Panc1 (cell line): ENCODE data around the gene ADCY9. TPM values are rescaled to one million over a fixed set of nuclear protein-coding genes. Genes with fewer than 3 reads are reported as not detected.

Source experiments
- ATAC-seq: fragments of 200-7000 bp; cut with Tn5 transposase; 2 replicates; pipeline ENCODE4 v1.9.1; 2020; ENCODE audit warnings: mild to moderate bottlenecking, moderate library complexity
- BruUV-seq: library from RNA; stranded (reverse); fragments of 400-500 nt; replicated peaks from 2 replicates; lab custom pipeline; 2021; lab: Mats Ljungman, UMichigan
- CTCF ChIA-PET: fragments of 300-600 bp; sonication (Branson Sonifier 250); formaldehyde crosslinking; loops from one replicate; lab custom pipeline; 2022; ENCODE audit warnings: antibody characterized with exemption; lab: Charles Lee
- POLR2A ChIA-PET: fragments of 300-600 bp; sonication (Branson Sonifier 250); formaldehyde crosslinking; loops from one replicate; lab custom pipeline; 2022; ENCODE audit warnings: antibody characterized with exemption; lab: Charles Lee
- DNase-seq: peaks from one replicate; pipeline ENCODE4 v3.0.0-alpha.2; 2010; ENCODE audit warnings: low read depth, low spot score
- H3K27ac ChIP-seq: 2 replicates; pipeline ENCODE4 v1.5.1; 2011; ENCODE audit warnings: mild to moderate bottlenecking, low read length, inconsistent platforms
- H3K27me3 ChIP-seq: fragments of 200-500 bp; sonication (Bioruptor generic); 2 replicates; pipeline ENCODE4 v1.6.0; 2014; ENCODE audit warnings: low read length, inconsistent platforms; ENCODE audit not compliant: control insufficient read depth, insufficient read depth
- H3K36me3 ChIP-seq: fragments of 200-500 bp; sonication (Bioruptor generic); 2 replicates; pipeline ENCODE4 v1.5.1; 2014; ENCODE audit warnings: inconsistent platforms, mild to moderate bottlenecking, low read length, moderate library complexity; ENCODE audit not compliant: control insufficient read depth, insufficient read depth
- H3K4me1 ChIP-seq: 2 replicates; pipeline ENCODE4 v1.5.1; 2011; ENCODE audit warnings: inconsistent platforms, mild to moderate bottlenecking, low read length, moderate library complexity; ENCODE audit not compliant: control insufficient read depth, insufficient read depth
- H3K4me3 ChIP-seq, 2 experiments: 2 replicates each; pipeline ENCODE4 v1.5.1; 2011 to 2012; ENCODE audit warnings: low read depth in 2 of 2, low read length in 2 of 2, mild to moderate bottlenecking in 2 of 2, inconsistent platforms in 1 of 2, moderate library complexity in 1 of 2
- H3K9me3 ChIP-seq: fragments of 200-500 bp; sonication (Bioruptor generic); 2 replicates; pipeline ENCODE4 v1.5.1; 2014; ENCODE audit warnings: low read depth, mild to moderate bottlenecking, inconsistent platforms, low read length, moderate library complexity; ENCODE audit not compliant: control insufficient read depth, insufficient read depth
- CTCF ChIP-seq: fragments of 450-650 bp; IDR thresholded peaks from 2 replicates; pipeline ENCODE4 v1.5.1; 2017; ENCODE audit warnings: mild to moderate bottlenecking
- POLR2AphosphoS5 ChIP-seq: IDR thresholded peaks from 2 replicates; pipeline ENCODE4 v1.6.1; 2012; ENCODE audit warnings: mild to moderate bottlenecking, low read depth, low read length, moderate library complexity
- SIN3A ChIP-seq: IDR thresholded peaks from 2 replicates; pipeline ENCODE4 v1.6.1; 2012; ENCODE audit warnings: low read depth, mild to moderate bottlenecking, low read length, moderate library complexity, borderline replicate concordance; ENCODE audit not compliant: insufficient read depth
- TCF7L2 ChIP-seq: IDR thresholded peaks from 2 replicates; pipeline ENCODE4 v1.6.1; 2011; ENCODE audit warnings: mild to moderate bottlenecking, low read depth, low read length, inconsistent platforms
- in situ Hi-C: cut with HindIII; loops from 2 replicates; pipeline ENCODE4 v1.10.0; 2016; ENCODE audit warnings: low sequenced_read_pairs, low pct_unique_long_range_greater_than_20kb
- intact Hi-C: fragments of 100-400 bp; cut with micrococcal nuclease; formaldehyde crosslinking; loops from one replicate; pipeline ENCODE4 v1.10.0; 2022; ENCODE audit not compliant: unreplicated experiment
- total RNA-seq: library from RNA; stranded (reverse); gene quantifications from one replicate; pipeline ENCODE4 v1.2.1, GENCODE V29; 2021; ENCODE audit not compliant: unreplicated experiment
- TF ChIP-seq, protein P1 (sequence below), 2 experiments: IDR thresholded peaks; 2 replicates each; pipeline ENCODE4 v1.6.1; 2011 to 2012; ENCODE audit warnings: low read depth in 2 of 2, control low read depth in 1 of 2, low read length in 1 of 2, mild to moderate bottlenecking in 1 of 2, moderate library complexity in 1 of 2; ENCODE audit not compliant: insufficient read depth in 1 of 2

ADCY9 gene
- total RNA-seq, 1 experiment from 2014 or later = 29.8 TPM

GRCh38 chr16:4140652-4141051 lies 24.4 kb upstream of the ADCY9 start:
- POLR2A ChIA-PET = no interaction called here
- no TSS peak for BruUV-seq
- DNase-seq (no peak), ATAC-seq (no peak)
- TF ChIP-seq TCF7L2 (no peak), CTCF (no peak), POLR2AphosphoS5 (no peak)
- H3K27me3 ChIP-seq = no peaks in the 10 kb centered on the region
- intact Hi-C loops = no loop called here
- no peak overlapping the region for H3K4me3 ChIP-seq
- no peak overlapping the region for H3K27ac ChIP-seq
- CTCF ChIA-PET = no interaction called here
- H3K4me1 ChIP-seq = no peaks in the 10 kb centered on the region; the same call in 1 of the 2 replicates
- in situ Hi-C loops = no loop called here
- no peaks in the 10 kb centered on the region for H3K36me3 ChIP-seq
- H3K9me3 ChIP-seq = no peaks in the 10 kb centered on the region

GRCh38 chr16:4139968-4140367 lies 23.7 kb upstream of the ADCY9 start:
- Histone ChIP-seq H3K4me3 (no peak overlapping the region), H3K36me3 (no peaks in the 10 kb centered on the region), H3K27me3 (no peaks in the 10 kb centered on the region), H3K4me1 (no peaks in the 10 kb centered on the region; the same call in 1 of the 2 replicates), H3K9me3 (no peaks in the 10 kb centered on the region), H3K27ac (no peak overlapping the region)
- TF ChIP-seq SIN3A (no peak), POLR2AphosphoS5 (no peak), TCF7L2 (no peak), CTCF (no peak)
- TF ChIP-seq, protein P1, sequence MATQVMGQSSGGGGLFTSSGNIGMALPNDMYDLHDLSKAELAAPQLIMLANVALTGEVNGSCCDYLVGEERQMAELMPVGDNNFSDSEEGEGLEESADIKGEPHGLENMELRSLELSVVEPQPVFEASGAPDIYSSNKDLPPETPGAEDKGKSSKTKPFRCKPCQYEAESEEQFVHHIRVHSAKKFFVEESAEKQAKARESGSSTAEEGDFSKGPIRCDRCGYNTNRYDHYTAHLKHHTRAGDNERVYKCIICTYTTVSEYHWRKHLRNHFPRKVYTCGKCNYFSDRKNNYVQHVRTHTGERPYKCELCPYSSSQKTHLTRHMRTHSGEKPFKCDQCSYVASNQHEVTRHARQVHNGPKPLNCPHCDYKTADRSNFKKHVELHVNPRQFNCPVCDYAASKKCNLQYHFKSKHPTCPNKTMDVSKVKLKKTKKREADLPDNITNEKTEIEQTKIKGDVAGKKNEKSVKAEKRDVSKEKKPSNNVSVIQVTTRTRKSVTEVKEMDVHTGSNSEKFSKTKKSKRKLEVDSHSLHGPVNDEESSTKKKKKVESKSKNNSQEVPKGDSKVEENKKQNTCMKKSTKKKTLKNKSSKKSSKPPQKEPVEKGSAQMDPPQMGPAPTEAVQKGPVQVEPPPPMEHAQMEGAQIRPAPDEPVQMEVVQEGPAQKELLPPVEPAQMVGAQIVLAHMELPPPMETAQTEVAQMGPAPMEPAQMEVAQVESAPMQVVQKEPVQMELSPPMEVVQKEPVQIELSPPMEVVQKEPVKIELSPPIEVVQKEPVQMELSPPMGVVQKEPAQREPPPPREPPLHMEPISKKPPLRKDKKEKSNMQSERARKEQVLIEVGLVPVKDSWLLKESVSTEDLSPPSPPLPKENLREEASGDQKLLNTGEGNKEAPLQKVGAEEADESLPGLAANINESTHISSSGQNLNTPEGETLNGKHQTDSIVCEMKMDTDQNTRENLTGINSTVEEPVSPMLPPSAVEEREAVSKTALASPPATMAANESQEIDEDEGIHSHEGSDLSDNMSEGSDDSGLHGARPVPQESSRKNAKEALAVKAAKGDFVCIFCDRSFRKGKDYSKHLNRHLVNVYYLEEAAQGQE (IDR thresholded peaks at IDR 0.05; ENCODE audit: insufficient read depth in 1 of 2, low read depth in 2 of 2, low read length in 1 of 2) = no peak
- no peak for ATAC-seq
- no peak for DNase-seq
- CTCF ChIA-PET = no interaction called here
- in situ Hi-C loops (no loop called here), intact Hi-C loops (no loop called here)
- no TSS peak for BruUV-seq
- POLR2A ChIA-PET = no interaction called here
